Stimulated activated CD8-positive, alpha-beta memory T cell treated with anti-CD3 and anti-CD28 coated beads, Interleukin-12 subunit alpha, Interleukin-12 subunit beta, amount 100 ng/mL, for 4 hours (primary cell): ENCODE data around the gene PFKP.

Source experiments
- DNase-seq: peaks from one replicate; pipeline ENCODE4 v3.0.0-alpha.2; 2020; ENCODE audit warnings: low read depth

Gene PFKP

DNA sequence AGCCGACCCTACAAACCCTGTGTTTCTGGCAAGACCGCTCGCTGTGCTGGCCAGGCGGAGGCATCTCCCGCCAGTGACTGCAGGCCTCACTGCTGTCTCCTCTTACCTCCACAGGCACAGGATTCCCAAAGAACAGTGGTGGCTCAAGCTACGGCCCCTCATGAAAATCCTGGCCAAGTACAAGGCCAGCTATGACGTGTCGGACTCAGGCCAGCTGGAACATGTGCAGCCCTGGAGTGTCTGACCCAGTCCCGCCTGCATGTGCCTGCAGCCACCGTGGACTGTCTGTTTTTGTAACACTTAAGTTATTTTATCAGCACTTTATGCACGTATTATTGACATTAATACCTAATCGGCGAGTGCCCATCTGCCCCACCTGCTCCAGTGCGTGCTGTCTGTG lies 69.0 kb downstream of the PFKP start:
- DNase-seq, result no peak

DNA sequence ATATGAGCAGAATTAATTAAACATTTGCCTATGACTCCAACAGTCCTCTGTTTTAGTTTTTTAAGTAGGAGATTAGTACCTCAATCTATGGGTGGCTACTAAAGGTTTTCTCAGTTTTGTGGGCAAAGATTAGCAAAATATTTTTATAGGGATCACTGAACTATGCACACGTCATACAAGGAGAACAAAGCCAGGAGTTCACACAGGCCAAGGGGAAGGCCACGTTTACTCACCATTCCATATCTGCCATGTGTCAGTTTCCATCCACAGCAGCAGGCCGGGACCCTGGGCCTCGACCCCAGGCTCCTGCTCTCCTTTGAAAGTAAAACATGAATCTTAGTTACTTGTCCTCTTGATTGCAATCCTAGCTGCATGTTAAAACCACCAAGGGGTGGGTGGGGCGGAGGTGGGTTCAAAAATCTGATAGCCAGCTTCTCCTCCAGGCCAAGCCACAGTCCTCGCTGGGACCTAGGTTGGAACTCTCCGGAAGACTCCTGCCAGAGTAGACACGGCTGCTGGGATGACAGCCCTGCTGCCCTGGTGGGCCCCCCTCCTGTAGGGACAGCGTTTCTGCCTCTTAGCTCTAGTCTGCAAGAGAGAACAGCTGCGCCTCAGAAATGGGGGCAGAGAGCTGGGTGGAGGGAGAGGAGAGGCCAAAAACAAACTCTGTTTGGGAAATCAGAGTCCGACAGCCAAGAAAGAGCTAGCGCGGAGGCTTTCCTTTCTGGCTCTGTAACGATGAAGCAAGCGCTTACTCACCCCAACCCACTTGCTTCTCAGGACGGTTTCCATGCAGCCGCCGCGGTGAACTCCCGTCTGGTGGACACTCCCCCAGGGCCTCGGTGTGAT lies 69.6 kb downstream of the PFKP start:
- no peak for DNase-seq

DNA sequence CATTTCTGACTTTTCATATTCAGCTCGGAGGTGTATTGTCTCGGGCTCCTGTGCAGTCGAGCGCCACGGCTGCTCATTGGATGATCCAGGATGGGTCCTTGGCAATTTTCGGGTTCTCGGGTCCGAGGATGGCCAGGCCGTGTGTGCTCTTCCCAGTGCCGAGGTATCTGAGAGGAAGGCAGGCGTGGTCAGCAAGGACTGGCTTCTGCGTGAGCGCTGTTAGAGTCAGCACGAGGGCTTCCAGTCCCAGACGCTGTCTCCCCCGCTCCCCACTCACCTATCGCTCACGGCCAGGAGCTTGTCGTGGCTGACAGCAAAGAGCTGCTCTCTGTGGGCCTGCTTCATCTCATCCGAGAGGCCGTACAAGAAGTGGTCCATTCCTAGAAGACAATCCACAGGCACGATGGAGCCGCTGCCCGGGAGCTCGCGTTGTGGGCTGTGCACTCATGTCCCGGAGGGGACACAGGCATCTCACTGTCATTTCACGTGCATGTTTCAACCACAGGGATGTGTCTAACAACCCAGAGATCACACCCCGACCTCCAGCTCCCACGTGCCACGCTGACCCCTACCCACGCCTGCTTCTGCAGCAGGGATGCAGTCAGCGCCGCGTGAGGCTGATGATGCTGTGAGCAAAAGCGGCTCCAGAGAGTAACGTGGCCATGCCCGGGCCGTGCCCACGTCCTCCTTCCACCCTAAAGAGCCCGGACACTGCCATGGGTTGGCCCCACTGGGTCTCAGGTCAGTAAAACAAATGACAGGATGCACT lies 70.8 kb downstream of the PFKP start:
- DNase-seq, result no peak

DNA sequence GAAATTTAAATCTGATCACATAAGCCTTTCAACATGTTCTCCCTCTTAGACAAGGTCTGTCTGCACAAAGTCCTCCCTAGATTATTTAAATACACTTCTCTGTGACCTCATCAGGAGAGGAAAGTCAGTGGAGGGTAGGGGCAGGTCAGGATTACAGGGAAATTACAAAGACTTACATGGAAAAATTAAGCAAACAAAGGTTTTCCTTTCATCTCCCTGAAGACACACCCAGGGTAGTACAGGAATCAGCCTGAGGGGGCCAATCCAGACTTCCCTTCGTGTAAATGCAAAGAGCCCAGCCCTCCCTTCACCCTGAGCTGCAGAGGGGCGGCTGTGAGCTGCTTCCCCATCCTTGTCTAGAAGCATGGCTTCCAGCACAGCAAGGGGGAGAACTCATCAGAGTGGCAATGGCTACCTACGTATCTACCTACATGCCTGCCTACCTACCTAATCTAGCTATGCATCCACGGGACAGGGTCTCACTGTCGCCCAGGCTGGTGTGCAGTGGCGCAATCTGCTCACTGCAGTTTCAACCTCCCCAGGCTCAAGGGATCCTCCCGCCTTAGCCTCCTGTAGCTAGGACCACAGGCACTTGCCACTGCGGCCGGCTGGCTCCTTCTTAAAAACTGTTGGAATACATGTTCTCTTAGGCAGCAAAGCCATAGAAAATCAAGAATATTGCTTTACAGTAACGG lies 72.0 kb downstream of the PFKP start:
- DNase-seq, result no peak

DNA sequence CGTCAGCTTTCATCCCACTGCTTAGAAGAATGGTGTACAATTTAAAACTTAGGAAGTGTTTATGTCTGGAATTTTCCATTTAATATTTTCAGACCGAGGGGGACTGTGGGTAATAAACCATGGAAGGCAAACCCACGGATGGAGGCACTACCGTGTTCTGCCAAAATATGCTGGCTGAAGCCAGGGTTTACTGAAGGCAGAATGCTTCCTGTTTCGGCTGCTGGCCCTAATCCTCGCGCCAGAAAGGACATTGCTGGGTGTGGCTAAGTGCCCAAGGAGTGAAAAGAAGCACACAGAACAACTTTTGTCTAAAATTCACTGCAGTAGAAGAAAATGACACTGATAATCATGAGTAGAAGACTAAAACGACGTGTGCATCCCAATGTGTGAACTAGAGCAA lies 72.9 kb downstream of the PFKP start:
- DNase-seq, result no peak

DNA sequence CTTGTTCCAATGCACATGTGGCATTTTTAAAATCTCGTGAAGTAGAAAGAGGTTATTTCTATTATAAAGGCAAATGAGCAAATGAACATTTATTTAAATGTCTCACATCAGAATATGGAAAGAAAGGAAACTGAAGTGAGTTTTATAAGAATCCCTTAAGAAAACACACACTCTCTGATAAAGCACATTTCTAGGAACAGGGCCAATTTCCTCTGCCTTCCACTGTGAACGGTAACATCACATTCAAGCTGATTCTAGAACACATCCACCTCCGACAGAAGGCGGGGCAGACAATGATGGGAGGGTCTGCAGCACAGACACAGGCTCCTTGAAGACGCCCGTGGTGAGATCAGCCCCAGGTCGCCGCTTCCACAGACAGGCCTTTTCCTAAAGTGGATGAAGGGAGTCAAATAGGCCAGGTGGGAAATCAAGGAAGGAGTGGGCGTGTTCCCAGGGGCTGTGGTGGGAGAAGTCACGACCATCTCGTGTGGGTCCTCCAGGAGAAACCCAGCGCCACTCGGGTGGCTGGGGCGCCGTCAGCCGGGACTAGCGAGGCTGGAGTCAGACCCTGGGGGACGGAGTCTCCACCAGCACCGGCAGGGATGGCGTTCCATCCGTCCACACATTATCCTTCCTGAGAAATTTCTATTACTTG lies 74.1 kb downstream of the PFKP start:
- DNase-seq, result no peak

DNA sequence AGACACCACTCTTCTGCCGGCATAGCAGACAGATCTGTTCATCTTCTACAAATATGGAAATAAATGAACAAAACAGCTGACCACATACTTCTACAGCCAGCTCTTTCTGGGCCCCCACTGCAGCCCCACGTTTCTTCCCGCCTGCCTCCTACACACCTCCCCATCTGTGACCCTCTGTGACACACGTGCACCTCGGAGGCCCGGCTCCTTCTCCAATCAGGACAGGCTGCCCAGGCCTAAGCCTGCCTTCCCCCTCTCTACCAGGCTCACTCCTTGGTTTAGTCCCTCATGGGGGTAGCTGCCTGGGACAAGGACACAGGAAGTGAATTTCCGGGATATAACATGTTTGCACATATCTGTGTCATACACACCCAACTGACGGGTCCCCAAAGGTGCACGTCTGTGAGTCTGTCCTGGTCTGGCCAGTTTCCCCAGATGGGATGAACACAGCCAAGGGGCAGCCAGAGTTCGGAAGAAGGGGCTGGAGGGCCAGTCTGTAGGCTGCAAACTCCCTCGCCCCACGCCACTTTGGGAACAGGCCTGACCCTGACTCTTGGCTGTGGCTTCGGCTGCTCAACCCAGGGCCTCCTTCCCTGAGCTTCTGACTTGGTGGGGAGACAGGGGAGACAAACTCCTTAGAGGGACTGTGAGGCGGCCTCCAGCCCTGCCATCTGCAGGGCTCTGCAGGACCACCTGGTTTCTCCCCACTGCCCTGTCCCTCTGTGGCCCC lies 75.0 kb downstream of the PFKP start:
- DNase-seq, result no peak

DNA sequence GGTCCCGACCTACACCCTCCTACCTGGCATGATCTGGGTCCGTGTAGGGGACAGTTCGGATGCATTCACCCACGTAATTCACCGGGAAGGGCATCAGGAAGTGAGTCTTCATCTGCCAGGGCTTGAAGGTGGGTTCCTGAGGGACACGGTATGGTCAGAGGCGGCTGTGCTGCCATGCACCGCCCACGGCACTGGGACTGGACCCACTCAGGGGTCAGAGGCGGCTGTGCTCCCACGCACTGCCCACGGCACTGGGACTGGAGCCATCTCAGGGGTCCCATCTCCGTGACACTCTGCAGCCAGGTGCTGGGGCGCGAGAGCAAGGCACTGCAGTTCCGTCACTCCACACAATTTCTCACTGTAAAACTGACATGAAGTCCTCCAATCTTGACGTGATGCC lies 76.0 kb downstream of the PFKP start:
- no peak for DNase-seq

DNA sequence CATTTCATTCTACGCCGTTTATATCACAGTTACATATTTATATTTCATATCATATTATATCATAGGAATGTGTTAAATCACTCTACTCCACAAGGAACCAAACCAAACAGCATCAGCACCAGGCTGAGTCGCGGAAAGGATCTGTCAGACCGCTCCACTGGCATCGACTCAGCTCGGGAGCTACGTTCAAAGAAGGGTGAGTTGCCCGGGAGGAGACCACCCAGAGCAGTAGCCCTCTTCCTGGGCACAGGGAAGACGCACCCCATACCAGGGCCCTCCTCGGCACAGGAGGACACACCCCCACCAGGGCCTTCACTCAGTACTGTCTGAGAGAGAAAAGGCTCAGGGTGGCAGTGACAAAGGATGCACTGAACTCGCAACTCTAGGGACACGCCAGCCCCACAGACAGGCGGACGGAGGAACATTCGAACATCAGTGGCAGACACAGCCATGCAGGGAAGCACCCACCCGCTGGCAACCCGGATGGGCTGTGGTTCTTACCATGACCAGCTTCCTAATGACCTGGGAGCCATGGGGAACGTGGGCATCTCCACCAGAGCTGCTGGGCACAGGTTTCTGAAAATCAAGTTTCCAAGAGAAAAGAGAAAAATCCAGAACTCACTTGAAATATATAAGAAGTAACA lies 76.6 kb downstream of the PFKP start:
- no peak for DNase-seq

DNA sequence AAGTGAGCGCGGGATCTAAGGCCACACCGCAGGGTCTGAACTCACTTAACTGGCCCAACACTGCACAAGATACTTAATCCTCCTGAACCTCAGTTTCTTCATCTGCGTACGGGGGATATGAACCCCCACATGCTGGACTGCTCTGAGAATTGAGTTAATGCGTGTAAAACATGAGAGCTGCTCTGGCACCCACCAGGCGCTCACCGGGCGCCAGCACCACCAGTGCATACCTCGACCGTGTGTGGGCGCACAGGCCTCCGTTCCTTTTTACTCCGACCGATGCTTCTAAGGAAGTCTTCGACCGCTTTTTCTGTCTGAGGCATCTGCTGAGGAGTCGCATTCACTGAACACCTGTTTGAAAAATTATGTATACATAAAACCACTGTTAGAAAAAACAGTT lies 78.0 kb downstream of the PFKP start:
- no peak for DNase-seq

DNA sequence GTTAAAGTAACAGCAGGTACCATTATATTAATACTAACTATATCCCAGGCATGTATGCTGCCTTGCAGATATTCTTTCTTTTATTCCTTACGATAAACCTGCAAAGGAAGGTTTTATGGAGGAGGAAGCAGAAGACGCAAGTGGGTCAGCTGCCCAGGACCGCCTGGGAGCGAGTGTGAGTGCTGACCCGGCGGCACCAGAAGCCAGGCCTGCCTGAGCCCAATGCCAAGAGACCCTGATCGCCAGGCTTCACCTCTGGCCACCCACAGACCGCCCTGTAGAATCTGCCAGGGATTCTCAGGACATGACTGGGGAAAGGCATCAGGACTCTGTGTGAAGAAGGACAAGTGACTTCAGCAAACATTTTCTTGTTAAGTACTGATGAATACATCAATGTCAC lies 78.9 kb downstream of the PFKP start:
- no peak for DNase-seq

DNA sequence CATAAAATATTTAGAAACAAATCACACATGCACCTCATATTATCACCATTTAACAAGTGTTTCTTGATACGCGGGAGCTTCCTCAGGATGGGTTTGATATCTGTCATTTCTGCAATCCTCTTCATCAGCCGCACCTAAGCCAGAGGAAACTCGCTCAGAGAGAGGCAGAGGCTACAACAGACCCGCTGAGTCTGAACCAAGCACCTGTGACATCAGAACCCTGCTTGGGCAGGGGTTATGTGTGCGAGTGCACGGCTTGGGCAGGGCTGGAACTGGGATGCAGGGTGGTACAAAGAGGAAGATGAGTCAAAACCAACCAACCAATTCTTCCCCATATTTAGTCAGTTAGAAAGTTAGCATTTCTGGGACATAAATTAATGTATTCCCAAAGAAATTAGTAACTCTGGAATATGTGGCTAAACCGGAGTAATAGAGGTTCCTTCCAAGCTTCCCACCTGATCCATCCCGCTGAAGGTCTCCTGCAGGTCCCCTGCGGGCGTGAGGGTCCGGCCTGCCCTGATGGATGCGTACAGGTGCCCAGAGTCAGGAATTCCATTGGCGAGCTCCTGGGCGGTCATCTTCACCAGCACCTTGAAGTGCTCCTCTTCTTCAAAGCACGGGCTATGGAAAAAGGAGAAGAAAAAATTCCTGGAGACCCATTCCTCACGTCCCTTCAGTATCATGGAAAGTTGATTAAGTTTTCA lies 79.9 kb downstream of the PFKP start:
- DNase-seq, result no peak

DNA sequence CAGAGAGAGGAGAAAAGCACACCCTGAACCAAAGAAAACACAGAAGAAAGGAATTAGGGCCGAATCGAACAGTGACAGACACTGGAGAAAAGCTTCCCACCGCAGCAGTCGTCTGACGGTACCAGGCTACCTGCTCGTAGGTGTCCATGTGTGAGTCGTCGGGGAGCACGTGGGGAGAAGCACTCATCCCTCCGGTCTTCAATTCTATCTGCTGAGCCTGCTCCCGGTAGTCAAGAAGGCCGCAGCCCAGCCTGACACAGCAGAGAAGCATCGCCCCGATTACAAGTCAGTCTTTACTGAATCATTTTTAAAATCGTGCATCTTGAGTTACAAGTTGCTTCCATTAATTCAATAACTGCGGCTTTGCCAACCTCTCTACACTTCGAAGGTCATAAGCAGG lies 80.7 kb downstream of the PFKP start:
- DNase-seq, result no peak

DNA sequence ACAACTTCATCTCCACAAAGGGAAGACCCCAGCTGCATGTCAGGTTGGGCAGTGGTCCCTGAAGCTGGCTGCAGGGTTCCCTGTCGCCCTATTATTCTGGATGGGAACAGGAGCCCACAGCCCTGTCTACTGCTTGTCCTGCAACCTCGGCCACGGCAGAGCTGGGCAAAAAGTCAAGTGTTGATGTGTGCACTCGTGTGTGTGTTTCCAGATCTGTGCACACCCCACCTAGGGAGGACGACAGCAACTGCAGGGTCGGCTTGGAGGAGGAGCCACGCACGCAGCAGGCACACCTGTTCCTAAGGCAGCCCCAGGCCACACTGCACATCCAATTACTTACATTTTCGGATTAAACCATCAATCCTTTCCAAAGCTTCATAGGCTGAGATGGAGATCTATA lies 81.6 kb downstream of the PFKP start:
- no peak for DNase-seq

DNA sequence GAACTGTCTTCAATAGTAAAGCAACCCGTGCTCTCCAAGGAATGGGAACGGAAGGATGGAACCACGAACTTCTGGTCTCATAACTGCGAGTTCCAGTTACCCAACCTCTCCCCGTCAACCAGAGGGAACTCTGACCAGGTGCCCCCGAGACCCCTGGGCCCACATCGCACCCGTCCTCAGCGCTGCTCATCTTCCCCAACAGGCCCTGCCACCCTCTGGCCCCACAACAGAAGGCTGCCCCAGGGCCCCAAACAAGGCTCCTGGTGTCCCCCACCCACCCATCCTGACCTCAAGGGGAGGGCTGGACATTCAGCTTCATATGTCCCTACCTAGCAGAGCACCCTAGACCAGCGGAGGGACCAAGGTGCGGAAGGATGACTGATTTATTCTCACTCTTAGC lies 82.6 kb downstream of the PFKP start:
- no peak for DNase-seq

DNA sequence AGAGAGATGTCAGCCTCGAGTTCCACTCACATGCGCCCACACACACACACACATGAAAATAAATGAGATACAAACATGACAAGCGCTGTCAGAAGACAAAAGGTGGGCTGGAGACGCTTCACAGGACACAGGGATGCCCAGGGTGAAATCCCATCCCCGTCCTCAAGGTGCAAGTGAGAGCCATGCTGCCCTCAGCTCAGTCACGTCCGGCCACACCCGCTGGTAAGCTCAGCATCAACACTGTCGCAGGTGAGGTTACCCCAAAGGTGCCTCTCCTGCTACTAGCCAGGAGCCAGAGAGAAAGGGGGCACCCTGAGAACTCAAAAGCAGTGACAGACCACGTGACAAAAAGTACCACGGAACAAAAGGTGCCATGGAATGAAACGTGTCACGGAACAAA lies 83.0 kb downstream of the PFKP start:
- no peak for DNase-seq

DNA sequence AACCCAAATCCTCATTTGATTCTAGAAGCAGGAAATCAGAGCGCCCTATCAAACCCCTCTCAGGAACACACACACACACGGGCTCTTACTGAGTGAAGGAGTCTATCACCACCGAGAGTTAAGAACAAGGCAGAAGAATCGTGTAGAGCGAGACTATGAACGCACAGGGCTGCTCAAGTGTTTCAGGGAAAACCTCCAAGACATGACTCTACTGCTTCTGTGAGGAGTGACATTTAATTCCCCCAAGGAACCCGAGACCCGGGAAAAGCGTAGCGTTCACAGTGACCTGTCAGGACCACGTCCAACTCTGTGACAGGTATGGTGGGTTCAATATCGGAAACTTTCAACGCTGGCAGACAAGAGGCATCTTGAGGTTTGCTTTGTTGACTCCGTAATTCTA lies 83.6 kb downstream of the PFKP start:
- DNase-seq, result no peak

DNA sequence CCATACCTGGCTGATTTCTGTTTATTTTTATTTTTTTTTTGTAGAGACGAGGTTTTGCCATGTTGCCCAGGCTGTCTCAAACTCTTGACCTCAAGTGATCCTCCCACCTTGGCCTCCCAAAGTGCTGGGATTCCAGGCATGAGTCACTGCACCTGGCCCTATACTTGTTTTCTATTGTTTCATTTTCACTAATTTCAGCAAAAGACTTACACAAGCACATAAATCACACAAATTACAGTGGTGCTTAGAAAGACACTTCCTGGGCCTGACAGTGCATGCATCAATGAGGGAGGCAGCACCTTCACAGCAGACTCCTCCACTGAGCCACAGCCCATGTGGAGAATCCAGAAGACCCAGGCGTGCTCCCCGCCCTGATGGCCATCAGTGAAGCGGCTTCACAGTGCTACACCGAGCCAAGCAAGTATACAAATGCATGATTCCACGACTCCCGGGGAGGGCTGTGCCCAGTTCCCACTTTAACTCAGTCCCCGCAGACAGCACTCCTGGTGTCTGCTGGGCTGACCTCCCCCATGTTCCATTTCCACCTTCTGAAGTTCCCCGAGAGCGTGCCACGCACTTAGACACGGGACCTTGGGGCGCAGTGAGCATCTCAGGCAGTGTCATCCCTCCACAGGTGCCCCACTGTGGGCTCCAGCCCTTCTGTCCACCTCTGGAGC lies 84.7 kb downstream of the PFKP start:
- DNase-seq, result no peak

DNA sequence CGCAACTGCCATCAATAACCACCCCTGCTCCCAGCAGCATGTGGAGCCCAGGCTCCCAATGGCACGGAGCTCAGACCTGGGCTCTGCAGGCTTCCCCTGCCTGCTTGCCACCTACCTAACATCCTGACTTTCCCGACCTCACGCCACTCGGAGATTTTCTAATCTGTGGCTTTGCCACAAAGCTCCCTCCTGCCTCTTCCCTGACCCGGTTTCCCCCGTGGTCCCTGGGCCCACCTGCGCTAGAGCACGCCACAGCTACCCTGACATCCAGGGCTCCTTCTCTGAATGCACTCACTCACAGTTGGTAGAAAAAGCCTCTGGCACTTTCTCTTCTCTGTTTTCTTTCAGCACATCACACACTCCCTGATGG lies 85.2 kb downstream of the PFKP start:
- DNase-seq, result no peak

DNA sequence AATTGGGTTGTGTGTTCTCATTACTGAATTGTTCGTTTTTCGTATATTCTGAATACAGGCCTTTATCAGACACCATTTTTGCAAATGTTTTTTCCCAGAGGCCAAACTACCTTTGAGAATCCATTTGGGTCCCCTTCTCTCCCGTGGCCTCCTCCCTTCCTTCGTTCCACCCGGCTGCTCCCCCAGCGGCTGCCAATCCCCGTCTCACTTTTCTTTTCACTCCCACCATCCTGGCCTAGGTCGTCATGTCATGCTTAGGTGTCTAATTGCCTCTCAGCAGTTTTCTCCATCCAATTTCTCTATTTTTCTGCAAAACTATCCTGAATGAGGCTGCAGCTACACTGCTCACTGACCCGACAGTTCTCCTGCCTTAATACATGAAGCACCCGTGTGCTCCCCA lies 87.3 kb downstream of the PFKP start:
- DNase-seq, result no peak
